Loucy (cell line): ENCODE data around the gene ZNF407.

Experiments
- EZH2phosphoT487 ChIP-seq: fragments of 200-600 bp; IDR thresholded peaks from 2 replicates; pipeline ENCODE4 v1.6.1; 2018; ENCODE audit warnings: antibody characterized with exemption, mild to moderate bottlenecking, moderate library complexity, borderline replicate concordance
- TF ChIP-seq, protein P1 (sequence below): fragments of 200-600 bp; sonication (generic); conservative IDR thresholded peaks from 2 replicates; pipeline ENCODE4 v1.5.1; 2014; ENCODE audit warnings: mild to moderate bottlenecking, antibody characterized with exemption, low read length

DNA sequence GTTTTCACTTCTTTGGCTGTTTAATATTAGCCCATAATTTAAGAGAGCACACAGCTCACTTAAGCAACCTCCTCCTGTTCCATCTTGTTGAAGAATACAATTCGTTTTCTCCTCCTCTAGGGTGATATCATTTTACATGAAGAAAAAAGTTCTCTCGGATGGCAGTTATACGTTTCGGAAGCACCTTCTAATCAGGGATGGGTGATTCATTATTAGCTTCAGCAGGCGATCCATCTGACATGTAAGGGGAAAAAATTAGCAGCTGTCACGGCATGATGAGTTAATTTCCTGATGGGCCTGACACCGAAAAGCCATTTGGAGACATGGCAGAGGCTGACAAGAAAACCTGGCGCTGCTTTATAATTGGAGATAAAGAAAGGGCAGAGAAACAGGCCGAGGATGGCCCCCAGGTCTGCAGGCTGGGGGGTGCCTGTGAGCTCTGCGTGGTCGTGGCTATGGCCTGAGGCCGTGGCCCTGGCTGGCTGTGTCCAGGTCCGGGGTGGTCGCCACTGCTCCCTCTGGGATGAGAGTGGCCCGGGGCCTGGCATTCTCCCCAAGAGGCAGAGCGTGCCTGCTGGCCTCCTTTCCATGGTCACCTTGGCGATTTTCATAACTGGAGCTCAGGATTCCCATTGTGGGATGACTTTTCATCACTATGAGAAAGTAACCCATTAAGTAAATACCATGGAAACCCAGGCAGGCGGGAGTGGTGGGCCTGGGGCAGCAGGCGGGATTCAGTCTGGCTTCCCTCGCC is 471.2 kb downstream of the ZNF407 start:
- TF ChIP-seq, protein P1, sequence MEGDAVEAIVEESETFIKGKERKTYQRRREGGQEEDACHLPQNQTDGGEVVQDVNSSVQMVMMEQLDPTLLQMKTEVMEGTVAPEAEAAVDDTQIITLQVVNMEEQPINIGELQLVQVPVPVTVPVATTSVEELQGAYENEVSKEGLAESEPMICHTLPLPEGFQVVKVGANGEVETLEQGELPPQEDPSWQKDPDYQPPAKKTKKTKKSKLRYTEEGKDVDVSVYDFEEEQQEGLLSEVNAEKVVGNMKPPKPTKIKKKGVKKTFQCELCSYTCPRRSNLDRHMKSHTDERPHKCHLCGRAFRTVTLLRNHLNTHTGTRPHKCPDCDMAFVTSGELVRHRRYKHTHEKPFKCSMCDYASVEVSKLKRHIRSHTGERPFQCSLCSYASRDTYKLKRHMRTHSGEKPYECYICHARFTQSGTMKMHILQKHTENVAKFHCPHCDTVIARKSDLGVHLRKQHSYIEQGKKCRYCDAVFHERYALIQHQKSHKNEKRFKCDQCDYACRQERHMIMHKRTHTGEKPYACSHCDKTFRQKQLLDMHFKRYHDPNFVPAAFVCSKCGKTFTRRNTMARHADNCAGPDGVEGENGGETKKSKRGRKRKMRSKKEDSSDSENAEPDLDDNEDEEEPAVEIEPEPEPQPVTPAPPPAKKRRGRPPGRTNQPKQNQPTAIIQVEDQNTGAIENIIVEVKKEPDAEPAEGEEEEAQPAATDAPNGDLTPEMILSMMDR = no peak
- no peak for TF ChIP-seq EZH2phosphoT487
